Hepatocyte (in vitro differentiated cells): ENCODE data around the gene SLC16A1.

Experiments used
- CTCF ChIP-seq: fragments of 200-600 bp; sonication (generic); IDR thresholded peaks from 2 replicates; pipeline ENCODE4 v1.5.1; 2016; ENCODE audit warnings: antibody characterized with exemption, mild to moderate bottlenecking; ENCODE audit not compliant: poor library complexity
- EZH2 ChIP-seq: fragments of 200-600 bp; sonication (generic); IDR thresholded peaks from 2 replicates; pipeline ENCODE4 v1.6.1; 2016; ENCODE audit warnings: antibody characterized with exemption, mild to moderate bottlenecking, borderline replicate concordance

DNA sequence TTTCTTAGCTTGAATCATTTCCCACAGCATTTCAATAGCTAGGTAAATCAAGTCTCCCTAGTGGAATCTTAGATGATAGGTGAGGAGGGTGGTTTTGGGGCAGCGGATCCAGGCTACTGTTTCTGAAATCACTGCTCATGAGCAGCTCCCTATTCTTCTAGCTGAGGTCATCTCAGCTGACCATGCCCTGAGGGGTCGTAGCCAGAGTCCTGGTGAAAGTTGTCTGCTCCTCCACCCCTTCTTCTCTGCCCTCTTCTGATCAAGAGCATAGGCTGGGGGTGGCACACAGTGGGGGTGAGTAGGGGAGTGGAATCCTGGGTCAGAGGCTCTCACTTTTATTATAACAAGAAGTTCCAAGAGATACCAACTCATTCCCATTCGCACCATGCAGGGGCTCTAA is 76.2 kb downstream of the SLC16A1 start:
- TF ChIP-seq CTCF (no peak), EZH2 (no peak)
